HL-60/S4 (cell line): ENCODE measurements around the gene BAG3.

Experiments
- in situ Hi-C: fragments of 300-500 bp; cut with MboI; formaldehyde crosslinking; loops from 2 replicates; pipeline ENCODE4 v1.14.3; 2022; ENCODE audit warnings: low sequenced_read_pairs

Gene BAG3

GRCh38 chr10:119724593-119725516, 73.7 kb downstream of the BAG3 start:
- in situ Hi-C loops, result no loop called here

GRCh38 chr10:119725517-119725827, 74.3 kb downstream of the BAG3 start:
- in situ Hi-C loops, result no loop called here

DNA sequence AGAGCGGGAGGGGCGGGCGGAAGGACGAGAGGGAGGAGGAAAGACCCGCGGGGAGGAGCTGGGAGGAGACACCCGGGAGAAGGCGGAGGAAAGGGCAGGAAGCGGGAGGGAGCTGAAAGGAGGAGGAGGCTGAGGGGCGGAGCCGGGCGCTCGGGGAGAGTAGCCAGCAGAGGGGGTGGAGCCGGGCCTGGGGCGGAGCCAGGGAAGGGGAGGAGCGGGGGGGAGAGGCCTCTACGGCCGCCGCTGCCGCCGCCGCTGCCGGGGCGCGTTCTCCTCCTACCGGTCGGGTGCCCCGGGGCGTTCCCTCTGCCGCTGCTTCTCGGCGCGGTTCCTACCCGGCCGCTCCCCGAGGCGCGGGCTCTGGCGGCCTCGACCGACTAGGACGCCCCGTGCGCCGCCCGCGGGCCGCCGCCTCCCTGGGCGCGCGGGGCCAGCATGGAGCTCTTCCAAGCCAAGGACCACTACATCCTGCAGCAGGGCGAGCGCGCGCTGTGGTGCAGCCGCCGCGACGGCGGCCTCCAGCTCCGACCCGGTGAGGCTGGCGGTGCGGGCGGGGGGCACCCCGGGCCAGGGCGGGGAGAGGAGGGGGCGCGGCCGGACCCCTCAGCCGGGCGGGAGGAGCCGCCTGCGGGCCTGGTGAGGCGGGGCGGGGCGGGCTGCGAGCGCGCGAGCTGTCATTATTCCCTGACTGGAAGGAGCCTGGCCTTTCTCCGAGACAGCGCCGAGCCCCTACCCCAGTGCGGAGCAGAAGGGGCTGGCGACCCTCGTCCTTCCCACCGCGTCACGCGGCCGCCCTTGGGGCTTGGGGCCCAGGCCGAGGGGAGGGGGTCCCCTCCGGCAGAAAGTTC, 74.9 kb downstream of the BAG3 start, which contains the start of gene INPP5F:
Gene INPP5F, plus strand, starts transcription at position 223 of the 848 bp plus-strand sequence. Its CDS starts 213 bp downstream, at position 436.
- in situ Hi-C loops, result no loop called here

GRCh38 chr10:119726676-119727261, 75.6 kb downstream of the BAG3 start:
- in situ Hi-C loops, result no loop called here
